Measurements from ENCODE around the gene SPATA33. TPM values are rescaled to one million over a fixed set of nuclear protein-coding genes. Genes with fewer than 3 reads are reported as not detected.

The SPATA33 gene
- total RNA-seq, 1 donor from 2014 or later = 8.5 TPM

DNA sequence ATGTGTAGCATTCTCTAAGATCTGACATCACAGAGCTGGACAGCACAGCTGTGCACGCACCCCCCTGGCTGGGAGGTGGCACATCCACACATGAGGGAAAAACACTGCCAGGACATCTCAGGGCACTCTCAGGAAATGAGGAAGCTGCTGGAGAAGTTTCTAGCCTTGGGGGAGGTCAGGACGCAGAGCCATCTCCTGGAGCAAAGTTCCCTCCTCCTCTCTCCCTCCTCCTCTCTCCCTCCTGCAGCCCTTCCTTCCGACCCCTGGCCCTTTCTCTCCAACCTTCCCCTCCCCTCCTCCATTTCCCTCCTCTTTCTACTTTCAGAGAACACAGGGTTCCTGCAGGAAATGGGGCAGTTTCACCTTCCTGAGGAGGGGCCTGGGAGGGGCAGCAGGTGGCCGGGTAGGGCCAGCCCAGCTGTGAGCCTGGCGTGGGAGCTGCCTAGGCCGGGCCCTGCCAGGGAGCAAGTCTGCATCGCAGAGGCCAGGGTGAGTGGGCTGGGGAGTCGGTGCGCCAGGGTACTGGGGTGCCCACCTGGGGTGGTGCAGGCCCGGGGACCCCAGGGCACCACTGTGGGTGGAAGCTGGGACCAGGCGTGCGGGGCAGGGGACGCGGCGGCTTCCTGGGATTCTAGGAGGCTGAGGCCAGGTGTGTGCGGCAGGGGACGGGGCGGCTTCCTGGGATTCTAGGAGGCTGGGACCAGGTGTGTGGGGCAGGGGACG lies 44.2 kb upstream of the SPATA33 start, which contains the start of gene DPEP1:
Gene DPEP1, plus strand, starts transcription at position 412 of the 723 bp plus-strand sequence. CDS start 16,769 bp downstream, outside the sequence.
- ATAC-seq (ENCODE audit: low read depth) = no peak
- intact Hi-C loops (cut with micrococcal nuclease) = no loop called here
- Mint-ChIP-seq H3K36me3 (ENCODE audit: low read depth) (no peaks in the 10 kb centered on the region), H3K27ac (no peak within 1 kb of the TSS), H3K9me3 (no peaks in the 10 kb centered on the region), H3K4me1 (peaks cover 12% of the 10 kb centered on the region), H3K4me3 (no peak within 1 kb of the TSS), H3K27me3 (peaks cover 3% of the 10 kb centered on the region)
- POLR2A ChIA-PET = no interaction called here
- TF ChIP-seq, protein P1, sequence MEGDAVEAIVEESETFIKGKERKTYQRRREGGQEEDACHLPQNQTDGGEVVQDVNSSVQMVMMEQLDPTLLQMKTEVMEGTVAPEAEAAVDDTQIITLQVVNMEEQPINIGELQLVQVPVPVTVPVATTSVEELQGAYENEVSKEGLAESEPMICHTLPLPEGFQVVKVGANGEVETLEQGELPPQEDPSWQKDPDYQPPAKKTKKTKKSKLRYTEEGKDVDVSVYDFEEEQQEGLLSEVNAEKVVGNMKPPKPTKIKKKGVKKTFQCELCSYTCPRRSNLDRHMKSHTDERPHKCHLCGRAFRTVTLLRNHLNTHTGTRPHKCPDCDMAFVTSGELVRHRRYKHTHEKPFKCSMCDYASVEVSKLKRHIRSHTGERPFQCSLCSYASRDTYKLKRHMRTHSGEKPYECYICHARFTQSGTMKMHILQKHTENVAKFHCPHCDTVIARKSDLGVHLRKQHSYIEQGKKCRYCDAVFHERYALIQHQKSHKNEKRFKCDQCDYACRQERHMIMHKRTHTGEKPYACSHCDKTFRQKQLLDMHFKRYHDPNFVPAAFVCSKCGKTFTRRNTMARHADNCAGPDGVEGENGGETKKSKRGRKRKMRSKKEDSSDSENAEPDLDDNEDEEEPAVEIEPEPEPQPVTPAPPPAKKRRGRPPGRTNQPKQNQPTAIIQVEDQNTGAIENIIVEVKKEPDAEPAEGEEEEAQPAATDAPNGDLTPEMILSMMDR (IDR thresholded peaks at IDR 0.05) = no peak
- no peak for DNase-seq
- CTCF ChIA-PET = no interaction called here

DNA sequence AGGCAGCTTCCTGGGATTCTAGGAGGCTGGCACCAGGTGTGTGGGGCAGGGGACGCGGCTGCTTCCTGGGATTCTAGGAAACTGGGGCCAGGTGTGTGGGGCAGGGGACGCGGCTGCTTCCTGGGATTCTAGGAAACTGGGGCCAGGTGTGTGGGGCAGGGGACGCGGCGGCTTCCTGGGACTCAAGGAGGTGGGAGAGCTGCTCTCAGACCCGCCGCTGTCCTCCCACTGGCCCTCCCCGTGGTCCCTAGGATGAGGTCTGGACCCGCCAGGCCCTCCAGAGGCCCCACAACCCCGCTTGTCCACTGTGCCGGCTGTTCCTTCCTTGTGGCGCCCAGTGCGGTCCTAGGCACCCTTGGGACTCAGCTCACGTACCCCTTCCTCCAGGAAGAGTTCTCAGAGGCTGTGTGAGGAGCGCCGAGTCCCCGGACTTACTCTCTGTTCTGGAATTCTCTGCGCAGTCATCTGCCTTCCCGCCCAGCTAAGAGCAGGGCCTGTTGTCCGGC lies 43.6 kb upstream of the SPATA33 start:
- ChIA-PET CTCF (interaction anchor here (1.7 to 2.3 kb wide), 2 partner anchors 28 to 247 kb away, joined by 3 to 14 read pairs; no protein-coding TSS in a partner anchor), POLR2A (no interaction called here)
- no peaks in the 10 kb centered on the region for H3K36me3 Mint-ChIP-seq (ENCODE audit: low read depth)
- no peaks in the 10 kb centered on the region for H3K9me3 Mint-ChIP-seq
- H3K4me3 Mint-ChIP-seq = no peak overlapping the region
- TF ChIP-seq, protein P1 (IDR thresholded peaks at IDR 0.05) = no peak
- H3K27ac Mint-ChIP-seq = no peak overlapping the region
- H3K4me1 Mint-ChIP-seq = peaks cover 12% of the 10 kb centered on the region
- H3K27me3 Mint-ChIP-seq = peaks cover 3% of the 10 kb centered on the region
- intact Hi-C loops (cut with micrococcal nuclease) = loop anchor here (2.0 kb wide), 1 partner anchor 247 kb away; no protein-coding TSS in a partner anchor
- no peak for DNase-seq
- no peak for ATAC-seq (ENCODE audit: low read depth)

DNA sequence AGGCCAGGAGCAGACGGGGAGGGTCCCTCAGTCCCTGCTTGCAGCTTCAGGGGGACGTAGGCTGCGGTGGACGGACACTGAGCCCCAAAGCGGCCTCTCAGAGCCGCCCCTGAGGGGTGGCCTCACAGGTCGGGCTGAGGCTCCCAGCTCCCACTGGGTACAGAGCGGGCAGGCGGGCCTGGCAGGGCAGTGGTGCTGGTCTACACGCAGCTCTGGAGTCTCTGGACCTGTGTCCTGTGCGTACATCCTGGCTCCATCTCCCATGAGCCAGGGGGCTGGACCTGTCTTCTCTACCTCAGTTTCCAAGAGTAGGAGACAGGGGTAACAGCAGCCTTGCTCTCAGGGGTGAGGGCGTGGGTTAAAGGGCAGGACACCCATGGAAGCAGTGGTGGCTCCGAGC lies 42.5 kb upstream of the SPATA33 start:
- POLR2A ChIA-PET = interaction anchor here (0.6 to 0.7 kb wide), 2 partner anchors 71 to 81 kb away, joined by 3 to 9 read pairs; partner anchors contain the start of gene CDK10
- no peaks in the 10 kb centered on the region for H3K36me3 Mint-ChIP-seq (ENCODE audit: low read depth)
- H3K27ac Mint-ChIP-seq = no peak overlapping the region
- peaks cover 12% of the 10 kb centered on the region for H3K4me1 Mint-ChIP-seq
- DNase-seq = no peak
- H3K9me3 Mint-ChIP-seq = no peaks in the 10 kb centered on the region
- intact Hi-C loops (cut with micrococcal nuclease) = loop anchor here (1.0 to 2.0 kb wide), 2 partner anchors 26 to 246 kb away; no protein-coding TSS in a partner anchor
- no peak for ATAC-seq (ENCODE audit: low read depth)
- no peak overlapping the region for H3K4me3 Mint-ChIP-seq
- TF ChIP-seq, protein P1 (IDR thresholded peaks at IDR 0.05) = no peak
- CTCF ChIA-PET = interaction anchor here (0.9 to 2.3 kb wide), 5 partner anchors 25 to 245 kb away, joined by 3 to 14 read pairs (median 3); no protein-coding TSS in a partner anchor
- peaks cover 3% of the 10 kb centered on the region for H3K27me3 Mint-ChIP-seq

DNA sequence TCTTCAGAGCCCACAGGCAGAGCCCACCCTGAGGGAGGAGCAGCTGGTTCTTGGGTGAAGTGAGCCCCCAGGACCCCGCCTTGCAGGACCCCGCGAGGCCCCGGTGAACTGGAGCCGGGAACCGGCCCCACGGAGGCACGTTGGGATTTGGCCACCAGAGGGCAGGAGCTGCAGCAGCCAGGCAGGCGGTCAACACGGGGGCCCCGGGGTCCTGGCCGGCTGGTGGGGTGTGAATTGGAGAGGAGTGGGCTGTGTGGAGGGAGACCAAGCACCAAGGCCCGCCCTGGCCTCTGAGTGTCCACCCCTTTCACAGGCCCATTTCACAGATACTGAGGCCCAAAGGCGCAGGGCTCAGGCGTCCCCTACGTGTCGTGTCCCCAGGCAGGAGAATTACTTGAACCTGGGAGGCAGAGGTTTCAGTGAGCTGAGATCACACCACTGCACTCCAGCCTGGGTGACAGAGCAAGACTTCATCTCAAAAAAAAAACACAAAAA lies 42.0 kb upstream of the SPATA33 start:
- H3K27ac Mint-ChIP-seq = no peak overlapping the region
- CTCF ChIA-PET = interaction anchor here (1.0 to 2.3 kb wide), 4 partner anchors 25 to 245 kb away, joined by 3 to 14 read pairs (median 3); no protein-coding TSS in a partner anchor
- peak; percentile 52 for DNase-seq

More for the DNA sequence above, 42.0 kb upstream of the SPATA33 start:
- TF ChIP-seq, protein P1 (IDR thresholded peaks at IDR 0.05) = no peak
- Mint-ChIP-seq H3K27me3 (peaks cover 3% of the 10 kb centered on the region), H3K9me3 (no peaks in the 10 kb centered on the region), H3K4me3 (no peak overlapping the region), H3K36me3 (ENCODE audit: low read depth) (no peaks in the 10 kb centered on the region), H3K4me1 (peaks cover 12% of the 10 kb centered on the region)
- intact Hi-C loops (cut with micrococcal nuclease) = loop anchor here (1.0 to 2.0 kb wide), 2 partner anchors 26 to 245 kb away; no protein-coding TSS in a partner anchor
- no peak for ATAC-seq (ENCODE audit: low read depth)
- POLR2A ChIA-PET = interaction anchor here (0.7 kb wide), 1 partner anchor 368 kb away, joined by 8 read pairs; no protein-coding TSS in a partner anchor

All from activated B cell treated with CpG ODN at 0.5 μM for 24 hours (primary cell).